Mucosa of stomach (tissue), 1 donor: Measurements from ENCODE around the gene SZT2.

ENCODE experiments used
- H3K27me3 ChIP-seq: one replicate; pipeline ENCODE4 v1.7.0; 2013; ENCODE audit warnings: mild to moderate bottlenecking, low read length; ENCODE audit not compliant: control insufficient read depth, insufficient read depth
- H3K36me3 ChIP-seq: one replicate; pipeline ENCODE4 v1.7.0; 2013; ENCODE audit warnings: low read length; ENCODE audit not compliant: control insufficient read depth, insufficient read depth
- H3K4me1 ChIP-seq: one replicate; pipeline ENCODE4 v1.7.0; 2013; ENCODE audit warnings: mild to moderate bottlenecking, low read length; ENCODE audit not compliant: control insufficient read depth, insufficient read depth
- H3K4me3 ChIP-seq: one replicate; pipeline ENCODE4 v1.7.0; 2013; ENCODE audit warnings: low read length
- H3K9ac ChIP-seq: one replicate; pipeline ENCODE4 v1.7.0; 2013; ENCODE audit warnings: mild to moderate bottlenecking, low read length, moderate library complexity
- H3K9me3 ChIP-seq: one replicate; pipeline ENCODE4 v1.7.0; 2013; ENCODE audit warnings: mild to moderate bottlenecking, low read length, moderate library complexity; ENCODE audit not compliant: control insufficient read depth
- donor health status: Pancreatic carcinoma.

The SZT2 gene

DNA sequence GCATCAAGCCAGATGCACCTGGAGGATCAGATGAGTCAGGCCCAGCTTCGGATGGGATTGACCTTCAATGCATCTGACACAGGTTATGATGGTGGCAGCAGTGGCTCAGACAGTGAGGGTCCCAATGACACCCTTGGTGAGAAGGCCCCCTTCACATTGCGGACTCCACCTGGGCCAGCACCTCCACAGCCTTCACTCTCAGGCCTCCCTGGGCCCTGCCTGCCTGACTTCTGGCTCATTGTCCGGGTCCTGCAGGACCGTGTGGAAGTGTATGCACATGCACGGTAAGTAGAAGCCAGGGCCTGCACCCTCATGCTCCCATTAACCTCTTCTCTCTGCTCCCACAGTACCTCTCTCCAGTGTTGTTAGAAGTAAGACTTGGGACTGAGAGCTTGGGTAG is 43.2 kb downstream of the SZT2 start:
- H3K36me3 ChIP-seq = peaks cover 36% of the 10 kb centered on the region
- H3K27me3 ChIP-seq = no peaks in the 10 kb centered on the region
- peaks cover 5% of the 10 kb centered on the region for H3K4me1 ChIP-seq
- H3K9ac ChIP-seq = no peak overlapping the region
- H3K4me3 ChIP-seq = no peak overlapping the region
- no peaks in the 10 kb centered on the region for H3K9me3 ChIP-seq

DNA sequence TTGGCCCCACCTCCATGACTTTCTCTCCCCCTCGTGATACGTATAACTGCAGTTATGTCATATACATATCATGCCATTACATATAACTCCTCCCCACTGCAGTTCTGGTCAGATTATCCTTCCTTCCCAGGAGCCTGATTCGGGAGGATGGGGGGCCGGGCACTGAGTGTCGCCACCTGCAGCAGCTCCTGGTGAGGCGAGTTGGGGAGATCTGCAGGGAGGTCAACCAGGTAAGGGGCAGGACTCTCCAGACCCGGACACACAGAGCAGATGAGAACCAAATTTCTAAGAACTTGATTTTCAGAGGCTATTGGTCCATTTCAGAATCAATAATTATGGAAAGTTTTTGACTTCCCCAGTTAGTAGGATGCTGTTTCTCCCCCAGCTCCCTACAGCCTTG is 44.6 kb downstream of the SZT2 start:
- Histone ChIP-seq H3K27me3 (no peaks in the 10 kb centered on the region), H3K9me3 (no peaks in the 10 kb centered on the region), H3K9ac (no peak overlapping the region), H3K36me3 (peaks cover 42% of the 10 kb centered on the region), H3K4me3 (no peak overlapping the region), H3K4me1 (no peaks in the 10 kb centered on the region)

DNA sequence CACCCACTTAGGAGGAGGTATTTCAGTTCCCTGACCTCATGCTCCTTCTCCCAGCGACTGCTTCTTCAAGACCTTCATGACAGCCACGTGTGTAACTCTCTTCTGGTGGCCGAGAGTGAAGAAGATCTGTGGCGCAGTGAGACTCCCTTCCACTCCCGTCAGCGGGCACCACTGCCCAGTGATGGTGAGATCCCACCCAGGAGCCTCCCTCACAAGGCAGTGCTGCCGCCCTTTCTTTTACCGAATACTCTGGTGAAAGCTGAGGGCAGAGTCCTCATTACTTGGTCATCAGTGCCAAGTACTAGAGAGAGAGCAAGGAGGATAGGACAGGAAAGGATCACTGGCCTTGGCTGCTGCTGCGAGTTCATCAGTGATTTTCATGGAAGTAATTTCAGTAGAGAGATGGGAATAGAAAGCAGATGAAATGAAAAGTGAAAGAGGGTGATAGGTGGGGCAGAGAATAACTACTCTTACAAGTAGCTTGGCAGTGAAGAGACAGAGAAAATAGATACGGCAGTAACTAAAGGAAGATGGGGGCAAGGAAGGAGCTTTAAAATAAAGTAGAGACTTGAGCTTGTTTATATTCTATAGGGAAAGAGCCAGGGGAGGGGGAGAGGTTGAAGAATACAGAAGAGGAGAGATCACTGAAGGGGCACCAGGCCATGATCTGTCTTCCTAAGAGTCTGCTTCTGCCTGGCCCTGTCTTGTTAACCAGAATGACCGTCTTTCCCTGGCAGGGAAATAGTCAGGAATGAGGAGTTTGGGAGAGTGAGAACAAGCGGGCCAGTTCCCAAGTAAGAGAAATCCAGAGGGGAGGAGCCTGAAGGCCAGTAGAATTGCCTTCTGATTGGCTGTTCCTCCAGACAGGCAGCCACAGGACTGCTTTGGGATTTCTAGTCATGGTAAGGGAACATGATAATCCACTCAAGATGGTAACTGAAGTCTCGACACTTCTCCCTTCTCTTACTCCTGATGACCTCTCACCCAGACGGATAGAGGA is 45.7 kb downstream of the SZT2 start:
- Histone ChIP-seq H3K9ac (no peak overlapping the region), H3K36me3 (peaks cover 33% of the 10 kb centered on the region), H3K27me3 (no peaks in the 10 kb centered on the region), H3K4me3 (no peak overlapping the region), H3K4me1 (no peaks in the 10 kb centered on the region), H3K9me3 (no peaks in the 10 kb centered on the region)

DNA sequence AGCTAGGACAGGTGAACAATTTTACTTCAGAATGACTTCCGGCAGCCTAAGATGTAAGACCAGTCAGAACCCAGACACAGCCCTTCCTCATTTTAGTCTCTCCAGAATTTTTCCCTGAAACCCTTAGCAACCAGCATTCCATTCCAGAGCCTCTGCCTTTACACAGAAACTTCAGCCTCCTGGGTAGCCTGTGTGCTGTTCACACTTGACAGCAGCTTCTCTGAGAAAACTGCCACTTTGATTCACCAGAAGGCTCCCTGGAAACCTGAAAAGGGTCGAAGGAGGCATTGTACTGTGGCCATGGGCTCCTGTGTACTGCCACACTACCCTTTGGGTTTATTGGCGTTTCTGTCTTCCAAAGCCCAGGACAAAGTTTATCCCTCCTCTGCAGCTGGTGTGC is 46.7 kb downstream of the SZT2 start:
- Histone ChIP-seq H3K4me1 (no peaks in the 10 kb centered on the region), H3K27me3 (no peaks in the 10 kb centered on the region), H3K36me3 (peaks cover 29% of the 10 kb centered on the region), H3K9me3 (no peaks in the 10 kb centered on the region), H3K9ac (no peak overlapping the region), H3K4me3 (no peak overlapping the region)

DNA sequence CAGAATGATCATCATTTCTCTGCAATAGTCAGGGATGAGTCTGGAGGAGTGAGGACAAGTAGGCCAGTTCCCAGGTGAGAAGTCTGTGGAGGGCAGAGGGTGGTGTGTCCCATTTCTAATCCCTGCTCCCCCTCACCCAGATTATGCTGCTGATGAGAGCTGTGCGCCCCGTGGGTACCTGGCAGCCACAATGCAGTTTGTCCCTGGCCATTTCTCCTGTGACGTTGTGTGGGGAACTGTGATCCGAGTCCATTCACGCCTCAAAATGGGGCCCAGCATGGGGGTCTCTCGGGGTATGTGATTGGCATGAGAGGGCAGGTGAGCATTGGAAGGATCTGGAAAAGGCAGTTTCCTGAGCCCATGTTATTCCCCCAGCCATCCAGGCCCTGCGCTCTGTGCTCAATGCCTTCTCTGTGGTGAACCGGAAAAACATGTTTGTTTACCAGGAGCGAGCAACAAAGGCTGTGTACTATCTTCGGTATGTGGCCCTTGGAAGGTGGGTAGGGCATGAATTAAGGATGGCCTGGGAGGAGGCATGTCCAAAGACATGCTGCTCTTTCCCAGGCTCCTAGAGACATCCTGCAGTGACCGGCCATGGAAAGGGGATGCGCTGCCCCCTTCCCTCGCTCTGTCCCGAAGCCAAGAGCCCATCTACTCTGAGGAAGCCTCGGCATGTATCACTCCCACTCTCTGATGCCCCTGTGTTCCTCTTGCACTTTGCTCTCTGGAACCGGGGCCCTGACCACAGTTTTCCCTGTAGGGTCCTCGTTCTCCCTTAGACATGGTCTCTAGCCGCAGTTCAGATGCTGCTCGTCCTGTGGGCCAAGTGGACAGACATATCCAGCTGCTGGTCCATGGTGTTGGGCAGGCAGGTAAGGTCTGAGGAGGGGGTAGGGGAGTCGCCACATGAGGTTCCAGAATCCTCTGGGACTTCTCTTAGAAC is 47.6 kb downstream of the SZT2 start:
- Histone ChIP-seq H3K27me3 (no peaks in the 10 kb centered on the region), H3K36me3 (peaks cover 29% of the 10 kb centered on the region), H3K9me3 (no peaks in the 10 kb centered on the region), H3K9ac (no peak overlapping the region), H3K4me3 (no peak overlapping the region), H3K4me1 (no peaks in the 10 kb centered on the region)

DNA sequence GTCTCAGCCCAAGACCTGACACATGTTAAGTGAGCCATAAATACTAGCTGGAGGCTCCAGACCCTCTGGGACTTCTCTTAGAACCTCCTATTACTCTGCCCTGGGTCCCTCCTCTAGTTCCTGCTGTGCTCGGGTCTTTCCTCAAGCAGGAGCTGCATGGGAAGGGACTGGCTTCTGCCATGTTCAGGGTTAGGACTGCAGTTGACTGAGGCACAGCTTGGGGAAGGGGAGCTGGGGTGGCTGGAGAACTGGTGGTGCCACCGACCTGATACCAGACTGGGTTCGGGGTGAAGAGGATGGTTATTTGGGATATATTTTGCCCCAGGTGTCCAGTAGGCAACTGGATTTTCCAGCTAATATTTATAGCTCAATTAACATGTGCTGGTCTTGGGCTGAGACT is 48.3 kb downstream of the SZT2 start:
- peaks cover 27% of the 10 kb centered on the region for H3K36me3 ChIP-seq

DNA sequence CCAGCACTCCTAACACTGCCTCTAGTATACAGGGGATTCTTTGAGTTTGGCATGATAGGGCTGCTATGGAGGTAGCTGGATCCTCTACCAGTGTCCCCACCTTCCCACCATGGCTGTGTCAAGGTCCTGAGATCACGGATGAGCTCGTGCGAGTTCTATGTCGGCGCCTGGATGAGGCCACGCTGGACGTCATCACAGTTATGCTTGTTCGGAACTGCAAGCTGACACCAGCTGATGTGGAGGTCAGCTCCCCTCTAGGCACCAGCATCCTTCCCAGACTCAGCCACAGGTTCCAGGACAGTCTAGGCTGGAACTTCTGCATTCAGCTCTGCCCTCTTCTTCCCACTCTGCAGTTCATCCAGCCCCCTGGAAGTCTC is 48.9 kb downstream of the SZT2 start:
- Histone ChIP-seq H3K9ac (no peak overlapping the region), H3K36me3 (peaks cover 25% of the 10 kb centered on the region), H3K9me3 (no peaks in the 10 kb centered on the region), H3K27me3 (no peaks in the 10 kb centered on the region), H3K4me1 (no peaks in the 10 kb centered on the region), H3K4me3 (no peak overlapping the region)

More for the DNA sequence above, 48.3 kb downstream of the SZT2 start:
- H3K4me3 ChIP-seq = no peak overlapping the region
- H3K27me3 ChIP-seq = no peaks in the 10 kb centered on the region
- no peaks in the 10 kb centered on the region for H3K9me3 ChIP-seq
- no peaks in the 10 kb centered on the region for H3K4me1 ChIP-seq
- no peak overlapping the region for H3K9ac ChIP-seq

DNA sequence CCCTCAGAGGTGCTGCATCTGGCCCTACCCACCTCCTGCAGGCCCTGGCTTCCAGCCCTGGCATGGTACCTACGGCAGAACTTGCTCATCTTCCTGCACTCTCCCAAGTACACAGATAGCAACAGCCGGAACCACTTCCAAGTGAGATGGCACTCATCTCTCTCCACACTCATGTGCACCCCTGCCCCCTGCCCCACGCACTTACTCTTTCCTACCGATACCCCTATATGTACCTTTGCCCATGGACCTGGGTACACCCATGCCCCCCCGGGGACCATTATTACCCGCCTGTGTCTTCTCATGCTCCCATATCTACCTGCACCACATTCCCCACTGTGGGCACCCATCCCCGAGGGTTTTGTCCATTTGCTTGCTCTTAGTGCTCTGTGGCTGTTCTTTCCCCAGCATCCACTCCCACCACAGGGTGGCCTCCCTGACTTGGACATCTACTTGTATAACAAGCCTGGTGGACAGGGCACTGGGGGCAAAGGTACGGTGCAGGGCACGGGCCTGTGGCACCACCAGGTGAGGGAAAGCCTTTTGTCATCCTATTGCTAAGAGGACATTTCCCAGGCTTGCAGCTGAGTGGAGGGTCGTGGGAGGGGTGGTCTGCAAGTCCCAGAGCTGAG is 49.4 kb downstream of the SZT2 start:
- peaks cover 21% of the 10 kb centered on the region for H3K36me3 ChIP-seq
- H3K9me3 ChIP-seq = no peaks in the 10 kb centered on the region
- H3K4me1 ChIP-seq = no peaks in the 10 kb centered on the region
- H3K4me3 ChIP-seq = no peak overlapping the region
- no peak overlapping the region for H3K9ac ChIP-seq
- no peaks in the 10 kb centered on the region for H3K27me3 ChIP-seq

DNA sequence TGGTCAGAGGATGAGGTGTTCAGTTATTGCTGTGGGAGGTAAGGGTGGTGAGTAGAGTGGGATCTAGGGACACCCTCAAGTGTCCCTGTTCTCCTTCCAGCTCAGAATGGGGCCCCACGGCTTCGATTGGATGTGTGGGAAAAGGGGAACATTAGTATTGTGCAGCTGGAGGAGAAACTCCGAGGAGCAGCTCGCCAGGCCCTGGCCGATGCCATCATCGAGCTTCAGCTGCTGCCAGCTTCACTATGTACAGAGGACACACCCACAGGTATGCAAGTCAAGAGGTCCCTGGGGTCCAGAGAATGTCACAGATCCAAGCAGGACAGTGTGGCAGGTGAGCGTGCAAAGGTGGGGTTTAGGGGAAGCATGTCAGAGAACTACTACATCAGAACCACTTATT is 50.1 kb downstream of the SZT2 start:
- Histone ChIP-seq H3K9ac (no peak overlapping the region), H3K36me3 (peaks cover 19% of the 10 kb centered on the region), H3K9me3 (no peaks in the 10 kb centered on the region), H3K27me3 (no peaks in the 10 kb centered on the region), H3K4me3 (no peak overlapping the region), H3K4me1 (no peaks in the 10 kb centered on the region)

DNA sequence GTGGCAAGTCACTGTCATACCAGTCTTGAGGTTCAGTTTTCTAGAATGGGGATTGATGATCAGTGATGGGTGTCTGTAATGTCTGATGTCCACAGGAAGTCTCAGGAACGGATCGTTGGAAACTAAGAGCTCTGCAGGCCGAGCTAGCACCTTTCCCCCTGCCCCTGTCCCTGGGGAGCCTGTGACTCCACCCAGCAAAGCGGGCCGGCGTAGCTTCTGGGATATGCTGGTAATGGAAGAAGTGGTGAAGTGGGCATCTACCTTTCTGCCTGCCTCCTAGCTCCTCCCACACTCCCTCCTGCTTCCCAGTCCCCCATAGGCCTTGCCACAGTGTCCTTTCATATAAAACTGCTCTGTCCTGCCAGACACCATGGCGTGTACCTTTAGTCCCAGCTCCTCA is 50.7 kb downstream of the SZT2 start:
- H3K27me3 ChIP-seq = no peaks in the 10 kb centered on the region
- no peak overlapping the region for H3K4me3 ChIP-seq
- H3K9ac ChIP-seq = no peak overlapping the region
- no peaks in the 10 kb centered on the region for H3K9me3 ChIP-seq
- H3K4me1 ChIP-seq = no peaks in the 10 kb centered on the region
- H3K36me3 ChIP-seq = peaks cover 19% of the 10 kb centered on the region

DNA sequence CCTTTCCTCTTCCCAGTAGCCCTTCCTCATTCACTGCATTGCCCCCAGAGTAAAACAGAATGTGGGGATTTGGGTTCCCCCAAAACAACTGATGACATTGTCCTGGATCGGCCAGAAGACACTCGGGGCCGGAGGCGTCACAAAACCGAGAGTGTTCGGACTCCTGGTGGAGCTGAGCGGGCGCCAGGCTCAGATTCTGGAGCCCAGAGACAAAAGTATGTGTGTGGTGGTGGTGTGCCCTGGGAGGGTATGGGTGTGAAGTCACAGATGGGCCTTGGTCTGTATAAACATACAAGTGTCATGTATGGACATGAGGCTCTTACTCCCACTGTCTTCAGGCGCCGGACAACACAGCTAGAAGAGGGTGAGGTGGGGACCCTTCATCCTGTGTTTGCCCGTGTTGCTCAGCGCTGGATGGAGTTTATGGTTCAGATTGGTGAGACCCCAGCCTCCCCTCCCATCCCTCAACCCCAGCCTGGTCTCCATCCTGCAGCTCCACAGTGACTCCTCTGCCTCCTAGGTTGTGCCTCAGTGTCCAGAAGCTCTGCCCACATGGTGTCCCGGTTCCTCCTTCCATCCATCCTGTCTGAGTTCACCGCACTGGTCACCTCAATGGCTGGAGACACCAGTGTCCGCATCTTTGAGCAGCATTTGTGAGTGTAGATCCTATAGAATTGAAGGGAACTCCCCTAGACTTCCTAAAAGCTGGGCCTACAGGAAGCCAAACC is 51.6 kb downstream of the SZT2 start:
- H3K36me3 ChIP-seq = peaks cover 19% of the 10 kb centered on the region
- H3K9ac ChIP-seq = no peak overlapping the region
- no peak overlapping the region for H3K4me3 ChIP-seq
- no peaks in the 10 kb centered on the region for H3K4me1 ChIP-seq
- H3K27me3 ChIP-seq = no peaks in the 10 kb centered on the region
- no peaks in the 10 kb centered on the region for H3K9me3 ChIP-seq
